Right lung (tissue), 5 donors: ENCODE data around the gene LRRC37B. TPM values are rescaled to one million over a fixed set of nuclear protein-coding genes. Genes with fewer than 3 reads are reported as not detected.
"Not testable (repeated sequence)": the region's sequence is repeated elsewhere in the genome, so short reads cannot be mapped to it uniquely, and the experiment has no call there.

Source experiments
- DNase-seq, 2 donors: peaks; one replicate each; pipeline ENCODE4 v3.0.0-alpha.2; 2013
- polyA plus RNA-seq, 5 donors: library from polyadenylated mRNA; unstranded; fragments of 120-200 nt; gene quantifications; one replicate each; pipeline versions ENCODE4 v1.2.1 to v1.2.3, GENCODE V29; 2013; ENCODE audit warnings: inconsistent platforms in 1 of 5, low replicate concordance in 1 of 5; ENCODE audit not compliant: insufficient read length in 5 of 5, insufficient read depth in 1 of 5

Gene LRRC37B
- polyA plus RNA-seq, 5 donors = 21.9 to 44.2 (median 34.2) TPM

DNA sequence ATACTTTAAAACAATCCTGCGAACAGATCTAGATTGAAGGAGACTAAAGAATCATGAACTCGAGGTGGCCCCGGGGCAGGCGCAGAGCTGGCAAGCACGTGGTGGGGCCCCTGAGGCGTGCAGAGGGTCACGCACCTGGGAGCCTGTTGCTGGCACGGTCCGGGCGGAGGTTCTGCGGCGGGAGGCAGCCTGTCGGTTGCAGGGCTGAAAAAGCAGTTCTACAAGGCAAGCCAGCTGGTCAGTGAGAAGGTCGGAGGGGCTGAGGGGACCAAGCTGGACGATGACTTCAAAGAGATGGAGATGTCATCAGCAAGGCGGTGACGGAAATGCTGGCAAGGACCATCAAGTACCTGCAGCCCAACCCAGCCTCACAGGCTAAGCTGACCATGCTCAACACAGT, 33.1 kb downstream of the LRRC37B start:
- not testable (repeated sequence) for DNase-seq

GRCh38 chr17:32041306-32041875, 34.2 kb downstream of the LRRC37B start:
- not testable (repeated sequence) for DNase-seq

- DNase-seq = not testable (repeated sequence)
Observed at GRCh38 chr17:32042266-32042665, 35.1 kb downstream of the LRRC37B start.

DNA sequence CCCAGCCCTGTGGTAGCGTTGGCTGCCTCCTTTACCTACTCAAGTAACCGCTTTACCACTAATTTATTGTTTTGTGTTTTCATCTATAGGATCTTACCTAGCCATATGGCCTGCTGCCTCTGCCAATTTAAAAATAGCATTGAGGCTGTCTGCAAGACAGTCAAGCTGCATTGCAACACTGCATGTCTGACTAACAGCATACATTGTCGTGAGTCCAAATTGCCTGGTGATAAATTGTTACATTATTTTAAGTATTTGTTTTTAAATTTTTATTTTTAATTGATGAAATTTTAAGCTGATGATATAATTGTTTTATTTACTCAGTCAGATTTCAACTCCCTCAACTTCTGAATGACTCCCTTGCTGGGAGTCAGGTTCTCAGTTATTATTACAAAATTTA, 38.4 kb downstream of the LRRC37B start:
- not testable (repeated sequence) for DNase-seq

- not testable (repeated sequence) for DNase-seq
Observed at GRCh38 chr17:32047663-32048062, 40.5 kb downstream of the LRRC37B start.

GRCh38 chr17:32054985-32055384, 47.8 kb downstream of the LRRC37B start:
- DNase-seq = not testable (repeated sequence)

- not testable (repeated sequence) for DNase-seq
Observed at GRCh38 chr17:32055425-32055824, 48.2 kb downstream of the LRRC37B start.

- DNase-seq = not testable (repeated sequence)
Observed at GRCh38 chr17:32056500-32056899, 49.3 kb downstream of the LRRC37B start.

GRCh38 chr17:32057460-32058105, 50.4 kb downstream of the LRRC37B start:
- DNase-seq = not testable (repeated sequence)

DNA sequence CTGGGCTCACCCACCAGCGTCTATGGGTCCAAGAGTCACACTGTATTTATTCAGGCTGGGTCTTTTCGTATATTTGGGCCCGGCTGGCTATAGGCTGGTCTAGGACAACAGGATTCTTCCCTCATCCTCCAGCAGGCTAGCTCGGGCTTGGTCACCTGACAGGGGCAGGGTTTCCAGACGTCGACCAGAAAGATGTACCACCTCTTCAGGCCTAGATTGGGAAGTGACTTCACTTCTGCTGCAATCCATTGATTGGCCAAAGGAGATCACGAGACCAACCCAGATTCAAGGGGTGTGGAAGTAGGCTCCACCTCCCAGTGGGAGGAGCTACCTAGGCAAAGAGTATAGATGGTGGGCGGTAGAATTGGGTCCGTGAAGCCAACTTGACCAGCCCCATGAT, 53.5 kb downstream of the LRRC37B start:
- not testable (repeated sequence) for DNase-seq

DNA sequence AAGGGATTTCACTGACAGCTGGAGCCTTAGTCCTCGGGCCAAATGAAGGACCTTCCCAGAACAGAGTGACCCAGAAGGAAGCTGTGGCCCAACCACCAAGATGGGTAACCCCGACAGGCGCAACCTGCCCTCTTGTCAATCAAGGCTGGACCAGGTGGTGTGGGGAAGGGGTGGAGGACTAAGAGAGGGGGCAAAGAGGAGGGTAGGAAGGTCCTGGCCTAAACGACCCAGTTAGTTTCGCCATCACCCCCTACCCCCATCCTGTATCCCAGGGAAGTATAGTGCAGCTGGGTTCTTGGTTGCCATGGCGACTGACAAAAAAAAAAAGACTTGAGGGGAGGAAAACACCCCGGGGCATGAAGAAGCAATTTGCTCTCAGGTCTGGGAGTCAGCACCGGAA, 54.7 kb downstream of the LRRC37B start:
- DNase-seq = not testable (repeated sequence)

DNA sequence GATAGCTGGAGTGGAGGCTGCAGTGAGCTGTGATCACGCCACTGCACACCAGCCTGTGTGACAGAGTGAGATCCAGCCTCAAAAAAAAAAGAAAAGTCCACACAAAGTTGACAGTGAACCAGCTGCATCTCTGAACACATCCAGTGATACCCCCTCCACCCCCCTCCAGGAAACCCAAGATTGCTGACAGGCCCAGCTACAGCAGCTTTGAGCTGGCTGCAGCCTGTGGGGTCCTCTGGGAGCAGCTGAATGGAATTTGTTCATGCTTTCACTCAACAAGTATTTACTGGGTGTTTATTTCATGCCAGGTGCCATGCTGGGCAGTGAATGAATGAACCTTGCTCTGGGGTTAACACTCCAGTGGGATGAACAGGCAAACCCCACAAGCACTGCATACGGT, 56.9 kb downstream of the LRRC37B start:
- not testable (repeated sequence) for DNase-seq

- not testable (repeated sequence) for DNase-seq
Observed at GRCh38 chr17:32066123-32066680, 59.0 kb downstream of the LRRC37B start.

- not testable (repeated sequence) for DNase-seq
Observed at GRCh38 chr17:32066863-32067642, 59.9 kb downstream of the LRRC37B start.

DNA sequence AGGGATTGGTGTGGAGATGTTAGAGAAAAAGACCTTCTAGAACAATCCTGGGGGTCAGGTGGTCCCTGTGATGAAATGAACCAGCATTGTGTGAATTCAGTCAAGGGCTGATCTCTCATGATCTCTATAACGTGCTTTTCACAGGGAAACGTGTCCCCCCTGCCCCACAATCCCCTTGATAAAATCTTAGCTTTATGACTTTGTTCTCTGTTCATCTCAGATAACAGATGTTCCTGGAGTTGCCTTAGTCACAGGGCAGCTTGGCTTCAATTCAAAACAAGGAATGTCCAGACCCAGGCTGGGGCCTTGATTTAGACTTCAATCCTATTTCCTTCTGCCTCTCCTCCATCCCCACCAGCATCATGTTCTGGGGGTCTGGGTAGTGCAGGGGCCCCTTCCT, 61.9 kb downstream of the LRRC37B start:
- DNase-seq = not testable (repeated sequence)

DNA sequence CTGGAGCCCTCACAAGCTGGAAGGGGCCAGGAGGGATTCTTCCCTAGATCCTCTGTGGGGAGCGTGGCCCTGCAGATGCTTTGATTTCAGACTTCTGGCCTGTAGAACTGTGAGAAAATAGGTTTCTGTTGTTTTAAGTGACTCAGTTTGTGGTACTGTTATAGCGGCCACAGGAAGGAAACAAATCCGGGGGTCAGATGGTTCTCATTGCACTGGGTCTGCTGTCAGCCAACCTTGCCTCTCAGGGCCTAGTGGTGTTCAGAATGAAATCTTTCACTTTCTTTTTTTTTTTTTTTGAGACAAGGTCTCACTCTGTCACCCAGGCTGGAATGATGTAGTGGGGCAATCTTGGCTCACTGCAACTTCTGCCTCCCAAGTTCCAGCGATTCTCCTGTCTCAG, 64.8 kb downstream of the LRRC37B start:
- not testable (repeated sequence) for DNase-seq

DNA sequence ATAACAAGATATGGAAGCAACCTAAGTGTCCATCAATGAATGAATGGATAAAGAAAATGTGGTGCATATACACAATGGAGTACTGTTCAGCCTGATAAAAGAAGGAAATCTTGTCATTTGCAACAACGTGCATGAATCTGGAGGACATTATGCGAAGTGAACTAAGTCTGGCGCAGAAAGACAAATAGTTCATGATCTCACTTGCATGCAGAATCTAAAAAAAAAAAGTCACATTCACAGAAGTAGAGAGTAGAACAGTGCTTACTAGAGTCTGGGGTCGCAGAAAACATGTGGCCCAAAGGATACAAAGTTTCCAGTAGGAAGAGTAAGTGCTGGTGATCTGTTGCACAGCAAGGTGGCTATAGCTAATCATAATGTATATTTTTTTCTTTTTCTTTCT, 65.9 kb downstream of the LRRC37B start:
- not testable (repeated sequence) for DNase-seq

DNA sequence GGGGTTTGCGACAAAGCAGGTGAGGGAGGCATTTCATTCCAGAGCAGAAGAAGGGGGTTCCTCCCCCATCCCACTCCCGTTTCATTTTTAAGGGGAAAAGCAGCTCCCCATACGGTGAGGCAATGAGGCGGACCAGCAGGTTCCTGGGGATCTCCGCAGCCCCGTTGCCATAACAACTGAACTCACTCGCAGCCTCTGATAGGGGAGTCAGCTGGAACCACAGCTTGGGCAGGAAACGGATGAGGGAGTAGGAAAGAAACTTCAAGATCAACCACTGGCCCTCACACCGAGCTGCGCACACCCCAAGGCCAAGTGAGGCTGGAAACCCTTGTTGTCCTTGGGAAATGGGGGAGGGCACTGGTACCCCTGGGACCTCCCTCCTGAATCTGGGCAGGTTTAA, 72.6 kb downstream of the LRRC37B start:
- DNase-seq = not testable (repeated sequence)

DNA sequence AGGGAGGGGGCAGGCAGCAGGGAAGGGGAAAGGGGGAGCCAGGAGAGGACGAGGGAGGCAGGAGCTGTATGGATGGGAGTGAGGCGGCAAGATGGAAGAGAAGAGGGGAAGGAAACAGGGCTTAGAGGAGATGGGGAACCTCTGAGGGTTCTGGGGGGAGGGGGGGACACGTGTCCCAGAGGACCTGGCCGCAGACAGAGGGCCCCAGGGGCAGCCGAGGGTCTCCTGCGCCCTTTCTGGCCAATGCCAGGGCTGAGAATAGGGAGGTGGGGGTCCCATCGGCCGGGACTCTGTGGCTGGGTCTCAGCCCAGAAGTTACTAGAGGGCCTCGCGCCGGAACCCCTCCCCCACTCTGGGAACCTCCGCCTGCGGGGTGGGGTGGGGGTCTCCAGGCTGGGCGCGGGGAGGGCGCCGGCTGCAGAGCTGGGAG, 76.4 kb downstream of the LRRC37B start:
- not testable (repeated sequence) for DNase-seq

GRCh38 chr17:32084003-32084941, 77.1 kb downstream of the LRRC37B start:
- DNase-seq = peak; percentile 50 to 54
